Uterus (tissue), 4 donors: ENCODE measurements around the gene KLHL40. TPM values are rescaled to one million over a fixed set of nuclear protein-coding genes. Genes with fewer than 3 reads are reported as not detected.
A peak's percentile ranks its signal among the peaks of the same experiment; 100 is the strongest.

ENCODE experiments used
- DNase-seq, 2 donors: peaks; one replicate each; pipeline ENCODE4 v3.0.0-alpha.2; 2019 to 2020
- H3K27ac ChIP-seq, 2 donors: fragments of 200-600 bp; sonication (generic); 1 replicate in 1 of 2; 2 replicates in 1 of 2; pipeline ENCODE4 v1.5.1; 2016 to 2018
- H3K27me3 ChIP-seq, 2 donors: fragments of 200-600 bp; sonication (generic); one replicate each; pipeline ENCODE4 v1.5.1; 2018 to 2019; ENCODE audit warnings: control low read depth in 1 of 2
- H3K36me3 ChIP-seq, 2 donors: fragments of 200-600 bp; sonication (generic); one replicate each; pipeline ENCODE4 v1.5.1; 2019; ENCODE audit warnings: control low read depth in 1 of 2
- H3K4me1 ChIP-seq, 2 donors: fragments of 200-600 bp; sonication (generic); one replicate each; pipeline ENCODE4 v1.5.1; 2018 to 2019; ENCODE audit warnings: control low read depth in 1 of 2
- H3K4me3 ChIP-seq, 2 donors: fragments of 200-600 bp; sonication (generic); 1 replicate in 1 of 2; 2 replicates in 1 of 2; pipeline ENCODE4 v1.5.1; 2018 to 2019; ENCODE audit warnings: mild to moderate bottlenecking in 1 of 2
- H3K9me3 ChIP-seq, 2 donors: fragments of 200-600 bp; sonication (generic); one replicate each; pipeline ENCODE4 v1.5.1; 2019; ENCODE audit warnings: control low read depth in 1 of 2
- CTCF ChIP-seq, 4 experiments: fragments of 200-600 bp in 2 of 4; fragments of 450-650 bp in 2 of 4; sonication (generic) in 2 of 4; IDR thresholded peaks; one replicate each; pipeline ENCODE4 v1.5.1; 2016 to 2019; ENCODE audit warnings: antibody characterized with exemption in 4 of 4, mild to moderate bottlenecking in 2 of 4, moderate library complexity in 1 of 4
- POLR2A ChIP-seq, 2 donors: fragments of 450-650 bp; IDR thresholded peaks; one replicate each; pipeline ENCODE4 v1.6.1; 2016; ENCODE audit warnings: antibody characterized with exemption in 2 of 2, mild to moderate bottlenecking in 1 of 2, moderate library complexity in 1 of 2
- intact Hi-C: fragments of 100-400 bp; cut with DNase I; formaldehyde crosslinking; loops from one replicate; pipeline ENCODE4 v1.15.1; 2023; ENCODE audit warnings: low total_unique reads
- total RNA-seq, 4 donors: library from RNA; depleted of rRNA in 3 of 4; stranded (reverse); fragments of >200 nt in 3 of 4; gene quantifications; one replicate each; pipeline versions ENCODE4 v1.1.0 to v1.2.4, GENCODE V29; 2014 to 2023
- donor health status: DM: yes; HTN: yes; CAD: no.

Gene KLHL40
- total RNA-seq, 4 donors from 2014 or later: not detected

GRCh38 chr3:42680271-42680670 is 5.1 kb upstream of the KLHL40 start:
- Histone ChIP-seq H3K4me3 (no peak overlapping the region), H3K27me3 (no peaks in the 10 kb centered on the region), H3K36me3 (no peaks in the 10 kb centered on the region), H3K27ac (no peak overlapping the region), H3K9me3 (no peaks in the 10 kb centered on the region), H3K4me1 (peaks cover 0 to 3% of the 10 kb centered on the region in 2 donors)
- DNase-seq: no peak
- TF ChIP-seq POLR2A (IDR thresholded peaks at IDR 0.05): no peak
- no peak for TF ChIP-seq CTCF (IDR thresholded peaks at IDR 0.05)
- intact Hi-C loops: no loop called here

- Histone ChIP-seq H3K9me3 (no peaks in the 10 kb centered on the region), H3K4me3 (no peak overlapping the region), H3K27me3 (no peaks in the 10 kb centered on the region), H3K4me1 (peaks cover 0 to 4% of the 10 kb centered on the region in 2 donors), H3K36me3 (no peaks in the 10 kb centered on the region), H3K27ac (no peak overlapping the region)
- TF ChIP-seq CTCF (IDR thresholded peaks at IDR 0.05) (no peak), POLR2A (IDR thresholded peaks at IDR 0.05) (no peak)
- intact Hi-C loops: no loop called here
- no peak for DNase-seq
These were observed 4.5 kb upstream of the KLHL40 start for GRCh38 chr3:42680806-42681205.

- intact Hi-C loops: no loop called here
These were observed 3.8 kb upstream of the KLHL40 start for GRCh38 chr3:42681361-42682038.

GRCh38 chr3:42682301-42683070 is 2.9 kb upstream of the KLHL40 start:
- Histone ChIP-seq H3K36me3 (no peaks in the 10 kb centered on the region), H3K9me3 (no peaks in the 10 kb centered on the region), H3K4me3 (no peak overlapping the region), H3K27me3 (no peaks in the 10 kb centered on the region), H3K4me1 (peaks cover 0 to 8% of the 10 kb centered on the region in 2 donors), H3K27ac (no peak overlapping the region)
- TF ChIP-seq POLR2A (IDR thresholded peaks at IDR 0.05): no peak
- TF ChIP-seq CTCF (IDR thresholded peaks at IDR 0.05): no peak
- peak in 1 of 2 donors; percentile 14 for DNase-seq
- intact Hi-C loops: no loop called here

More at GRCh38 chr3:42681361-42682038, 3.8 kb upstream of the KLHL40 start:
- Histone ChIP-seq H3K27me3 (no peaks in the 10 kb centered on the region), H3K9me3 (no peaks in the 10 kb centered on the region), H3K36me3 (no peaks in the 10 kb centered on the region), H3K4me1 (peaks cover 0 to 8% of the 10 kb centered on the region in 2 donors), H3K4me3 (no peak overlapping the region), H3K27ac (no peak overlapping the region)
- DNase-seq: no peak
- TF ChIP-seq CTCF (IDR thresholded peaks at IDR 0.05) (no peak), POLR2A (IDR thresholded peaks at IDR 0.05) (no peak)
